SH-SY5Y (cell line): Measurements from ENCODE around the gene FAM222B.

Source experiments
- GATA2 ChIP-seq: IDR thresholded peaks from 2 replicates; pipeline ENCODE4 v1.6.1; 2011; ENCODE audit warnings: mild to moderate bottlenecking, low read depth, low read length
- GATA3 ChIP-seq: IDR thresholded peaks from 2 replicates; pipeline ENCODE4 v1.6.1; 2011; ENCODE audit warnings: low read depth, mild to moderate bottlenecking, low read length, moderate library complexity

GRCh38 chr17:28749516-28750177 is 92.9 kb downstream of the FAM222B start:
- TF ChIP-seq GATA3 = no peak
- TF ChIP-seq GATA2 = no peak
